Fibroblast of skin of abdomen (primary cell): ENCODE data around the gene NUTM2D.
"Not testable (repeated sequence)": the region's sequence is repeated elsewhere in the genome, so short reads cannot be mapped to it uniquely, and the experiment has no call there.

Experiments used
- DNase-seq: peaks from one replicate; pipeline ENCODE4 v3.0.0-alpha.2; 2013

Gene NUTM2D

GRCh38 chr10:87374091-87374490 is 16.5 kb downstream of the NUTM2D start:
- DNase-seq = peak; percentile 16

GRCh38 chr10:87379115-87379514 is 21.6 kb downstream of the NUTM2D start:
- not testable (repeated sequence) for DNase-seq

GRCh38 chr10:87383149-87383857 is 25.8 kb downstream of the NUTM2D start:
- not testable (repeated sequence) for DNase-seq

GRCh38 chr10:87384283-87384682 is 26.7 kb downstream of the NUTM2D start:
- DNase-seq = not testable (repeated sequence)

GRCh38 chr10:87385762-87386360 is 28.3 kb downstream of the NUTM2D start:
- DNase-seq = not testable (repeated sequence)

- not testable (repeated sequence) for DNase-seq
Observed at GRCh38 chr10:87391360-87391759, 33.8 kb downstream of the NUTM2D start.

- not testable (repeated sequence) for DNase-seq
Observed at GRCh38 chr10:87396206-87396605, 38.7 kb downstream of the NUTM2D start.

- DNase-seq = not testable (repeated sequence)
Observed at GRCh38 chr10:87398436-87398835, 40.9 kb downstream of the NUTM2D start.

- DNase-seq = not testable (repeated sequence)
Observed at GRCh38 chr10:87407516-87408467, 50.2 kb downstream of the NUTM2D start.

GRCh38 chr10:87413921-87414320 is 56.4 kb downstream of the NUTM2D start:
- not testable (repeated sequence) for DNase-seq
